OCI-LY1 (cell line): ENCODE results near the gene CACHD1.

Source experiments
- CTCF ChIP-seq: fragments of 200-600 bp; sonication (generic), shearing (Covaris generic); IDR thresholded peaks from 2 replicates; pipeline ENCODE4 v1.5.1; 2017; ENCODE audit warnings: mild to moderate bottlenecking, antibody characterized with exemption, low read length, moderate library complexity, mixed read lengths
- EZH2 ChIP-seq: fragments of 200-600 bp; sonication (generic), shearing (Covaris generic); IDR thresholded peaks from 2 replicates; pipeline ENCODE4 v1.8.0; 2017; ENCODE audit warnings: borderline replicate concordance, mixed run types, mild to moderate bottlenecking, antibody characterized with exemption, low read length, moderate library complexity, mixed read lengths

- TF ChIP-seq CTCF (no peak), EZH2 (no peak)
Measured at GRCh38 chr1:64423526-64423925, 46.4 kb upstream of the CACHD1 start.
